ENCODE measurements around the gene CCNL2. TPM values are rescaled to one million over a fixed set of nuclear protein-coding genes. Genes with fewer than 3 reads are reported as not detected.

The CCNL2 gene
- total RNA-seq, 1 donor from 2014 or later: 225 TPM

DNA sequence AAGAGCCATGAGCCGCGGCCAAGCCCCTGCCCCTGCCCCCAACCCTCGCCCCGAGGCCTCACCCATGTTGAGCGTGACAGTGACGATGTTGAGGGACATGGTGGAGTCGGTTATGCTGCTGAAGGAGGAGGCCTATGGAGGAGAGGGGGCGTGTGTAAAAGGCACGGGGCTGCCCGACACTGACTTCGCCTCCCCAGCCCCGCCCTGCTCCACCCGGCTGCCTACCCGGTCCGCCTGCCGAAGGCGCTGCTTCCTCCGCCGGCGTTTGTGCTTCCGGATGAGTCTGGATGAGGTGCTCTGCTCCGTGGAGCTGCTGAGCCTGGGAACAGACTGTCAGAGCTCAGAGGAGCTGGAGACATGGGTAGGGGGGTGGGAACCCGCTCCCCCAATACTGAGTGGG, 59.0 kb downstream of the CCNL2 start:
- intact Hi-C loops (cut with micrococcal nuclease): no loop called here
- Mint-ChIP-seq H3K9me3 (no peaks in the 10 kb centered on the region), H3K4me1 (peaks cover 2% of the 10 kb centered on the region), H3K27me3 (no peaks in the 10 kb centered on the region), H3K4me3 (no peak overlapping the region), H3K36me3 (ENCODE audit: low read depth) (peaks cover 15% of the 10 kb centered on the region), H3K27ac (no peak overlapping the region)
- ChIA-PET CTCF (no interaction called here), POLR2A (interaction anchor here (0.5 kb wide), 1 partner anchor 86 kb away, joined by 3 read pairs; no protein-coding TSS in a partner anchor)
- DNase-seq: no peak
- no peak for ATAC-seq (ENCODE audit: low read depth)
- TF ChIP-seq, protein P1, sequence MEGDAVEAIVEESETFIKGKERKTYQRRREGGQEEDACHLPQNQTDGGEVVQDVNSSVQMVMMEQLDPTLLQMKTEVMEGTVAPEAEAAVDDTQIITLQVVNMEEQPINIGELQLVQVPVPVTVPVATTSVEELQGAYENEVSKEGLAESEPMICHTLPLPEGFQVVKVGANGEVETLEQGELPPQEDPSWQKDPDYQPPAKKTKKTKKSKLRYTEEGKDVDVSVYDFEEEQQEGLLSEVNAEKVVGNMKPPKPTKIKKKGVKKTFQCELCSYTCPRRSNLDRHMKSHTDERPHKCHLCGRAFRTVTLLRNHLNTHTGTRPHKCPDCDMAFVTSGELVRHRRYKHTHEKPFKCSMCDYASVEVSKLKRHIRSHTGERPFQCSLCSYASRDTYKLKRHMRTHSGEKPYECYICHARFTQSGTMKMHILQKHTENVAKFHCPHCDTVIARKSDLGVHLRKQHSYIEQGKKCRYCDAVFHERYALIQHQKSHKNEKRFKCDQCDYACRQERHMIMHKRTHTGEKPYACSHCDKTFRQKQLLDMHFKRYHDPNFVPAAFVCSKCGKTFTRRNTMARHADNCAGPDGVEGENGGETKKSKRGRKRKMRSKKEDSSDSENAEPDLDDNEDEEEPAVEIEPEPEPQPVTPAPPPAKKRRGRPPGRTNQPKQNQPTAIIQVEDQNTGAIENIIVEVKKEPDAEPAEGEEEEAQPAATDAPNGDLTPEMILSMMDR (IDR thresholded peaks at IDR 0.05): no peak

DNA sequence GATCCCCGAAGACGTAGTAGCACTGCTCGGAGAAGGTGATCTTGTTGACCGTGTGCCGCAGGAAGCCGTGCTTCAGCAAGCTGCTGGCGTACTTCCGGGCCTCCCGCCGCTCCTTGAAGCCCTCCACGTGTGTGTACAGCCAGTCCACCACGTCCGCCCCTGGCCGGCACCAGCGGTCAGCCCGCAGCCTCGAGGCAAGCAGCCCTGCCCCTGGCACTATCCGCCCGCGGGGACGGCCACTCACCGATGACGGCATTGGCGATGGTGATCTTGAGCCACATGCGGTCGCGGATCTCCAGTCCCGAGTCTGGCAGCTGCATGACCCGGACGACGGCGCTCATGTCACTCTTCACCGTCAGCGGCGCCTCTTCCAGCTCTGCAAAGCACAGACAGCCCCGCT, 60.9 kb downstream of the CCNL2 start:
- Mint-ChIP-seq H3K36me3 (ENCODE audit: low read depth) (peaks cover 15% of the 10 kb centered on the region), H3K9me3 (no peaks in the 10 kb centered on the region), H3K4me1 (no peaks in the 10 kb centered on the region), H3K27ac (no peak overlapping the region), H3K27me3 (no peaks in the 10 kb centered on the region), H3K4me3 (no peak overlapping the region)
- intact Hi-C loops (cut with micrococcal nuclease): no loop called here
- DNase-seq (no peak), ATAC-seq (ENCODE audit: low read depth) (no peak)
- TF ChIP-seq, protein P1 (IDR thresholded peaks at IDR 0.05): no peak
- ChIA-PET CTCF (no interaction called here), POLR2A (no interaction called here)

DNA sequence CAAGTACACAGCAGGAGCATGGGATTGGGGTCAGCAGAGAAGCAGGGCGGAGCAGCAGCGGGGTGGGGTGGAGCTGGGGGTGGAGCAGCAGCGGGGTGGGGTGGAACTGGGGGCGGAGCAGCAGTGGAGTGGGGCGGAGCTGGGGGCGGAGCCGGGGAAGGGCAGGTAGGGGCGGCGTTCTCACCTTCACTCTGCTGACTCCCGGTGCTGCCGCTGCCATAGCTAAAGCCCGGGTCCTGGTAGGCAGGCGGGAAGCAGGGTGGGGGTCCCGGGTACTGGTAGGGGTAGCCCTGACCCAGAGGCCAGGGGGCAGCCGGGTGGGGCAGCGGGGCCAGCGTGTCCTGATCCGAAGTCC, 61.4 kb downstream of the CCNL2 start:
- H3K4me3 Mint-ChIP-seq: no peak overlapping the region
- DNase-seq: no peak
- no peaks in the 10 kb centered on the region for H3K27me3 Mint-ChIP-seq
- H3K27ac Mint-ChIP-seq: no peak overlapping the region
- TF ChIP-seq, protein P1 (IDR thresholded peaks at IDR 0.05): no peak
- CTCF ChIA-PET: no interaction called here
- no peaks in the 10 kb centered on the region for H3K4me1 Mint-ChIP-seq
- POLR2A ChIA-PET: no interaction called here
- H3K9me3 Mint-ChIP-seq: no peaks in the 10 kb centered on the region
- peak; percentile 77 for ATAC-seq (ENCODE audit: low read depth)
- peaks cover 15% of the 10 kb centered on the region for H3K36me3 Mint-ChIP-seq (ENCODE audit: low read depth)
- intact Hi-C loops (cut with micrococcal nuclease): no loop called here

DNA sequence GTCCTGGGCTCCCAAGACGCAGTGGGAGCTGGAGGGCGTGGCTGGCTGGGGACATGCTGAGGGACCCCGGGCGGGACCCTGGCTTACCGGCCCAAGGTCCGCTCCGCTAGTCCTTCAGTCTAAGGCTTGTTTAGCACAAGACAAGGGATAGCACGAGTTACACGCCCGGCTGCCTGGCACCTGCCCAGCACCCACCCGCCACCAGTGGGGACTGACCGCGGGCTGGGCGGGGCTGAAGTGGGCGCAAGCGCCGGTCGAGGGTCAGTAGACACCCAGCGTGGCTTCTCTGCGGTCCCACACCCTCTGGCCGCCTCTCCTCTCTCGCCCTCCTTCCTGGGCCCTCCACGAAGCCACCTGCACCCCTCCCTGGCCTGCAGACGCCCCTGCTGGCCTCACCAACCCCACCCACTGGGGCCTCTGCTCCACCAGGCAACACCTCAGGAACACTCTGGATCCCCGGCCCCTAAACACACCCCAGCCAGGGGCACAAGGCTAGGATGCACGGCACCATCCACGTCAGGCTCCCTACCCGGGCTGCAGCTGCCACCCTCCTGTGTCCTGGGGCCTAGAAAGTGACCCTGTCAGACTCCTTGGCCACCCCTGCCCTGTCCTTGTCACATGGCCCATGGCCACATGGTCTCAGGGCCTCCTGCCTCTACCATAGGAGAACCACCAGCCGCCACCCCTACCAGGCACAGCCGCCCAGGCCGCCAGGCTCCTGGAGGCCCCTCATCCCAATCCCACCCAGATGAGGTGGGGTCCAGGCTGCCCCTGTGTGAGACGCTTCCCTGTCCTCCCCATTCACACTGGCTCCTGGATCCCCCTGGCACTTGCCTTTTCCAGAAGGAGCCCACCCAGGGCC, 62.0 kb downstream of the CCNL2 start:
- no peaks in the 10 kb centered on the region for H3K4me1 Mint-ChIP-seq
- ATAC-seq (ENCODE audit: low read depth) (peak; percentile 23), DNase-seq (no peak)
- ChIA-PET POLR2A (no interaction called here), CTCF (no interaction called here)
- H3K27me3 Mint-ChIP-seq: no peaks in the 10 kb centered on the region
- H3K27ac Mint-ChIP-seq: no peak overlapping the region
- H3K36me3 Mint-ChIP-seq (ENCODE audit: low read depth): peaks cover 15% of the 10 kb centered on the region
- H3K9me3 Mint-ChIP-seq: no peaks in the 10 kb centered on the region
- intact Hi-C loops (cut with micrococcal nuclease): no loop called here
- H3K4me3 Mint-ChIP-seq: no peak overlapping the region
- TF ChIP-seq, protein P1 (IDR thresholded peaks at IDR 0.05): no peak

DNA sequence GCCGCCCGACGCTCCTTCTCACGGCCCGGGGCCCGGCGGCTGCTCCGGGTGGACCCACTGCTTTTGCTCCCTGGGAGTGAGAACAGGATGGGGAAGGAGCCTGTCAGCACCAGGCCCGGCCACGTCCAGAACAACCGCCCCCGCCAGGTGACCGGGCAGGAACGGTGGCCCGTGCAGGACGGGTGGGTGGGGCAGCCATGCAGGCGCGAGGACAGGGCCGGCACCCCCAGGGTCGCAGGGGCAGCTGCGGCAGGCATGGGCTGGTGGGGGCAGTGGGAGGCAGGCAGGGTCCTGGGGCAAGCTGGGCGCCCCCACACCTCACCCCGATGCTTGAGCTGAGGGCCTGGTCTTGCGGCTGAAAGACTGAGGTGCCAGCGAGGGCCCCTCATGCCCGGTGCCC, 62.7 kb downstream of the CCNL2 start:
- ChIA-PET CTCF (no interaction called here), POLR2A (no interaction called here)
- TF ChIP-seq, protein P1 (IDR thresholded peaks at IDR 0.05): no peak
- H3K4me3 Mint-ChIP-seq: no peak overlapping the region
- intact Hi-C loops (cut with micrococcal nuclease): no loop called here
- no peak for DNase-seq
- no peak for ATAC-seq (ENCODE audit: low read depth)
- H3K27ac Mint-ChIP-seq: no peak overlapping the region
- no peaks in the 10 kb centered on the region for H3K27me3 Mint-ChIP-seq
- H3K4me1 Mint-ChIP-seq: no peaks in the 10 kb centered on the region
- H3K9me3 Mint-ChIP-seq: no peaks in the 10 kb centered on the region
- peaks cover 15% of the 10 kb centered on the region for H3K36me3 Mint-ChIP-seq (ENCODE audit: low read depth)
